Liver (tissue), 9 donors: ENCODE measurements around the gene C1QTNF4. TPM values are rescaled to one million over a fixed set of nuclear protein-coding genes. Genes with fewer than 3 reads are reported as not detected.

Experiments
- DNase-seq: peaks from one replicate; pipeline ENCODE4 v3.0.0-alpha.2; 2017; ENCODE audit warnings: low spot score
- H3K27ac ChIP-seq, 2 donors: one replicate each; pipeline ENCODE4 v1.7.0; 2013; ENCODE audit warnings: inconsistent platforms in 2 of 2, low read length in 2 of 2, control low read depth in 1 of 2, low read depth in 1 of 2, mild to moderate bottlenecking in 1 of 2
- H3K27me3 ChIP-seq, 4 donors: one replicate each; pipeline versions ENCODE4 v1.6.1 to v1.7.0; 2013; ENCODE audit warnings: low read length in 3 of 4, inconsistent platforms in 1 of 4, mild to moderate bottlenecking in 1 of 4, moderate library complexity in 1 of 4; ENCODE audit not compliant: control insufficient read depth in 4 of 4, insufficient read depth in 4 of 4
- H3K36me3 ChIP-seq, 4 donors: one replicate each; pipeline versions ENCODE4 v1.6.1 to v1.7.0; 2013; ENCODE audit warnings: low read length in 3 of 4, mild to moderate bottlenecking in 3 of 4, low read depth in 1 of 4, moderate library complexity in 1 of 4; ENCODE audit not compliant: control insufficient read depth in 4 of 4, insufficient read depth in 3 of 4
- H3K4me1 ChIP-seq, 4 donors: one replicate each; pipeline versions ENCODE4 v1.6.1 to v1.7.0; 2013; ENCODE audit warnings: low read length in 3 of 4, mild to moderate bottlenecking in 3 of 4, moderate library complexity in 1 of 4; ENCODE audit not compliant: control insufficient read depth in 4 of 4, insufficient read depth in 4 of 4
- H3K4me3 ChIP-seq, 3 donors: one replicate each; pipeline versions ENCODE4 v1.6.1 to v1.7.0; 2013; ENCODE audit warnings: low read length in 3 of 3, control low read depth in 1 of 3, low read depth in 1 of 3, mild to moderate bottlenecking in 1 of 3
- H3K9ac ChIP-seq, 2 donors: one replicate each; pipeline ENCODE4 v1.7.0; 2013; ENCODE audit warnings: low read length in 2 of 2, mild to moderate bottlenecking in 2 of 2, moderate library complexity in 2 of 2, control low read depth in 1 of 2, low read depth in 1 of 2
- H3K9me3 ChIP-seq, 4 donors: one replicate each; pipeline versions ENCODE4 v1.6.1 to v1.7.0; 2013; ENCODE audit warnings: low read length in 3 of 4; ENCODE audit not compliant: control insufficient read depth in 4 of 4
- ATF3 ChIP-seq: IDR thresholded peaks from 2 replicates; pipeline ENCODE4 v1.6.1; 2016; ENCODE audit warnings: antibody characterized with exemption
- EGR1 ChIP-seq, 2 donors: IDR thresholded peaks; 2 replicates each; pipeline ENCODE4 v1.6.1; 2016 to 2018; ENCODE audit warnings: antibody characterized with exemption in 2 of 2, low read depth in 2 of 2
- FOXA1 ChIP-seq: IDR thresholded peaks from 2 replicates; pipeline ENCODE4 v1.6.1; 2016; ENCODE audit warnings: antibody characterized with exemption
- FOXA2 ChIP-seq: IDR thresholded peaks from 2 replicates; pipeline ENCODE4 v1.6.1; 2016; ENCODE audit warnings: antibody characterized with exemption
- GABPA ChIP-seq, 2 donors: IDR thresholded peaks in 1 of 2; conservative IDR thresholded peaks in 1 of 2; 2 replicates each; pipeline ENCODE4 v1.6.1; 2016; ENCODE audit warnings: antibody characterized with exemption in 2 of 2, mild to moderate bottlenecking in 1 of 2, moderate library complexity in 1 of 2
- HNF4A ChIP-seq, 2 donors: conservative IDR thresholded peaks; 2 replicates each; pipeline ENCODE4 v1.6.1; 2016; ENCODE audit warnings: antibody characterized with exemption in 2 of 2, mild to moderate bottlenecking in 2 of 2
- HNF4G ChIP-seq: IDR thresholded peaks from 2 replicates; pipeline ENCODE4 v1.6.1; 2016; ENCODE audit warnings: antibody characterized with exemption
- JUND ChIP-seq, 2 donors: IDR thresholded peaks; 2 replicates each; pipeline ENCODE4 v1.6.1; 2016; ENCODE audit warnings: antibody characterized with exemption in 2 of 2
- NR2F2 ChIP-seq: IDR thresholded peaks from 2 replicates; pipeline ENCODE4 v1.6.1; 2016; ENCODE audit warnings: antibody characterized with exemption
- RAD21 ChIP-seq, 2 donors: IDR thresholded peaks; 2 replicates each; pipeline ENCODE4 v1.6.1; 2016; ENCODE audit warnings: antibody characterized with exemption in 2 of 2, mild to moderate bottlenecking in 2 of 2
- RXRA ChIP-seq, 2 donors: IDR thresholded peaks; 2 replicates each; pipeline ENCODE4 v1.6.1; 2017 to 2018; ENCODE audit warnings: antibody characterized with exemption in 2 of 2, mild to moderate bottlenecking in 1 of 2
- SP1 ChIP-seq: IDR thresholded peaks from 2 replicates; pipeline ENCODE4 v1.6.1; 2018; ENCODE audit warnings: antibody characterized with exemption, mild to moderate bottlenecking
- TAF1 ChIP-seq: conservative IDR thresholded peaks from 2 replicates; pipeline ENCODE4 v1.6.1; 2016; ENCODE audit warnings: antibody characterized with exemption, mild to moderate bottlenecking
- YY1 ChIP-seq: IDR thresholded peaks from 2 replicates; pipeline ENCODE4 v1.6.1; 2016; ENCODE audit warnings: antibody characterized with exemption, mild to moderate bottlenecking
- ZBTB33 ChIP-seq: IDR thresholded peaks from 2 replicates; pipeline ENCODE4 v1.6.1; 2016; ENCODE audit warnings: antibody characterized with exemption
- WGBS: extraction: QIAGEN DNeasy Blood & Tissue Kit; methylation state at CpG from one replicate; pipeline ENCODE4 v1.1.7; 2013; 5-methylcytosine and 5-hydroxymethylcytosine counted together
- polyA plus RNA-seq, 2 donors: library from polyadenylated mRNA; stranded (reverse) in 1 of 2; unstranded in 1 of 2; fragments of 200-250 nt in 1 of 2; fragments of >200 nt in 1 of 2; fragmentation: Nextera tagmentation in 1 of 2; extraction: Ambion mirVana in 1 of 2; gene quantifications; one replicate each; pipeline versions ENCODE4 v1.2.1 to v1.2.3, GENCODE V29; 2013 to 2015
- total RNA-seq, 2 donors: library from RNA; depleted of rRNA; stranded (reverse); fragments of >200 nt; gene quantifications; one replicate each; pipeline ENCODE4 v1.2.3, GENCODE V29; 2014
- TF ChIP-seq, protein P1 (sequence below): IDR thresholded peaks from 2 replicates; pipeline ENCODE4 v1.6.1; 2016; ENCODE audit warnings: antibody characterized with exemption, mild to moderate bottlenecking
- TF ChIP-seq, protein P2 (sequence below): IDR thresholded peaks from 2 replicates; pipeline ENCODE4 v1.6.1; 2016; ENCODE audit warnings: antibody characterized with exemption
- TF ChIP-seq, protein P3 (sequence below): fragments of 150-350 bp; IDR thresholded peaks from 2 replicates; pipeline ENCODE4 v1.5.1; 2017; ENCODE audit warnings: improper control_type of control experiment, low read depth, low read length; ENCODE audit not compliant: missing input control
- donor health status: healthy.
- donor health status: healthy.
- donor health status: healthy.
- donor health status: healthy.
- donor health status: healthy.

Gene C1QTNF4
- total and polyA plus RNA-seq, 4 donors: 0.08 to 1.8 (median 0.32) TPM

GRCh38 chr11:47573321-47573720 lies 20.9 kb downstream of the C1QTNF4 start (continued):
- TF ChIP-seq, protein P1, sequence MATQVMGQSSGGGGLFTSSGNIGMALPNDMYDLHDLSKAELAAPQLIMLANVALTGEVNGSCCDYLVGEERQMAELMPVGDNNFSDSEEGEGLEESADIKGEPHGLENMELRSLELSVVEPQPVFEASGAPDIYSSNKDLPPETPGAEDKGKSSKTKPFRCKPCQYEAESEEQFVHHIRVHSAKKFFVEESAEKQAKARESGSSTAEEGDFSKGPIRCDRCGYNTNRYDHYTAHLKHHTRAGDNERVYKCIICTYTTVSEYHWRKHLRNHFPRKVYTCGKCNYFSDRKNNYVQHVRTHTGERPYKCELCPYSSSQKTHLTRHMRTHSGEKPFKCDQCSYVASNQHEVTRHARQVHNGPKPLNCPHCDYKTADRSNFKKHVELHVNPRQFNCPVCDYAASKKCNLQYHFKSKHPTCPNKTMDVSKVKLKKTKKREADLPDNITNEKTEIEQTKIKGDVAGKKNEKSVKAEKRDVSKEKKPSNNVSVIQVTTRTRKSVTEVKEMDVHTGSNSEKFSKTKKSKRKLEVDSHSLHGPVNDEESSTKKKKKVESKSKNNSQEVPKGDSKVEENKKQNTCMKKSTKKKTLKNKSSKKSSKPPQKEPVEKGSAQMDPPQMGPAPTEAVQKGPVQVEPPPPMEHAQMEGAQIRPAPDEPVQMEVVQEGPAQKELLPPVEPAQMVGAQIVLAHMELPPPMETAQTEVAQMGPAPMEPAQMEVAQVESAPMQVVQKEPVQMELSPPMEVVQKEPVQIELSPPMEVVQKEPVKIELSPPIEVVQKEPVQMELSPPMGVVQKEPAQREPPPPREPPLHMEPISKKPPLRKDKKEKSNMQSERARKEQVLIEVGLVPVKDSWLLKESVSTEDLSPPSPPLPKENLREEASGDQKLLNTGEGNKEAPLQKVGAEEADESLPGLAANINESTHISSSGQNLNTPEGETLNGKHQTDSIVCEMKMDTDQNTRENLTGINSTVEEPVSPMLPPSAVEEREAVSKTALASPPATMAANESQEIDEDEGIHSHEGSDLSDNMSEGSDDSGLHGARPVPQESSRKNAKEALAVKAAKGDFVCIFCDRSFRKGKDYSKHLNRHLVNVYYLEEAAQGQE: no peak
- TF ChIP-seq SP1: no peak
- no peak for TF ChIP-seq YY1

GRCh38 chr11:47572715-47573255 lies 21.4 kb downstream of the C1QTNF4 start:
- Histone ChIP-seq H3K27ac (peak overlapping the region; percentile 2 to 41), H3K36me3 (peaks cover 0 to 15% (median 4%) of the 10 kb centered on the region in 4 donors), H3K4me1 (peaks cover 3 to 39% (median 32%) of the 10 kb centered on the region in 4 donors), H3K9me3 (no peaks in the 10 kb centered on the region), H3K9ac (no peak overlapping the region), H3K27me3 (no peaks in the 10 kb centered on the region), H3K4me3 (no peak overlapping the region)
- TF ChIP-seq ATF3 (no peak), GABPA (IDR thresholded peaks at IDR 0.05 in 1 of 2, conservative IDR thresholded peaks at IDR 0.05 in 1 of 2) (peak in 1 of 2 donors; percentile 62), JUND (IDR thresholded peaks at IDR 0.05) (no peak), ZBTB33 (no peak), RAD21 (IDR thresholded peaks at IDR 0.05) (peak; percentile 47 to 48), FOXA1 (no peak), TAF1 (no peak), HNF4A (conservative IDR thresholded peaks at IDR 0.05) (peak; percentile 79 to 82), HNF4G (peak; percentile 45), YY1 (peak; percentile 88), SP1 (peak; percentile 50), EGR1 (IDR thresholded peaks at IDR 0.05; ENCODE audit: low read depth in 2 of 2) (no peak), FOXA2 (peak; percentile 6), NR2F2 (no peak), RXRA (IDR thresholded peaks at IDR 0.05) (peak; percentile 35 to 62)
- TF ChIP-seq, protein P1: peak; percentile 27
- TF ChIP-seq, protein P2, sequence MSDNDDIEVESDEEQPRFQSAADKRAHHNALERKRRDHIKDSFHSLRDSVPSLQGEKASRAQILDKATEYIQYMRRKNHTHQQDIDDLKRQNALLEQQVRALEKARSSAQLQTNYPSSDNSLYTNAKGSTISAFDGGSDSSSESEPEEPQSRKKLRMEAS: peak; percentile 23
- TF ChIP-seq, protein P3, sequence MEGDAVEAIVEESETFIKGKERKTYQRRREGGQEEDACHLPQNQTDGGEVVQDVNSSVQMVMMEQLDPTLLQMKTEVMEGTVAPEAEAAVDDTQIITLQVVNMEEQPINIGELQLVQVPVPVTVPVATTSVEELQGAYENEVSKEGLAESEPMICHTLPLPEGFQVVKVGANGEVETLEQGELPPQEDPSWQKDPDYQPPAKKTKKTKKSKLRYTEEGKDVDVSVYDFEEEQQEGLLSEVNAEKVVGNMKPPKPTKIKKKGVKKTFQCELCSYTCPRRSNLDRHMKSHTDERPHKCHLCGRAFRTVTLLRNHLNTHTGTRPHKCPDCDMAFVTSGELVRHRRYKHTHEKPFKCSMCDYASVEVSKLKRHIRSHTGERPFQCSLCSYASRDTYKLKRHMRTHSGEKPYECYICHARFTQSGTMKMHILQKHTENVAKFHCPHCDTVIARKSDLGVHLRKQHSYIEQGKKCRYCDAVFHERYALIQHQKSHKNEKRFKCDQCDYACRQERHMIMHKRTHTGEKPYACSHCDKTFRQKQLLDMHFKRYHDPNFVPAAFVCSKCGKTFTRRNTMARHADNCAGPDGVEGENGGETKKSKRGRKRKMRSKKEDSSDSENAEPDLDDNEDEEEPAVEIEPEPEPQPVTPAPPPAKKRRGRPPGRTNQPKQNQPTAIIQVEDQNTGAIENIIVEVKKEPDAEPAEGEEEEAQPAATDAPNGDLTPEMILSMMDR: no peak
- DNase-seq: no peak
- WGBS: 41% methylated on average over 8 of the region's 8 CpGs
